ENCODE results near the gene IL12RB1. TPM values are rescaled to one million over a fixed set of nuclear protein-coding genes. Genes with fewer than 3 reads are reported as not detected.
A peak's percentile ranks its signal among the peaks of the same experiment; 100 is the strongest.

IL12RB1 gene
- total and polyA plus RNA-seq, 4 experiments from 2014 or later, result 35.0 to 55.1 (median 40.7) TPM

DNA sequence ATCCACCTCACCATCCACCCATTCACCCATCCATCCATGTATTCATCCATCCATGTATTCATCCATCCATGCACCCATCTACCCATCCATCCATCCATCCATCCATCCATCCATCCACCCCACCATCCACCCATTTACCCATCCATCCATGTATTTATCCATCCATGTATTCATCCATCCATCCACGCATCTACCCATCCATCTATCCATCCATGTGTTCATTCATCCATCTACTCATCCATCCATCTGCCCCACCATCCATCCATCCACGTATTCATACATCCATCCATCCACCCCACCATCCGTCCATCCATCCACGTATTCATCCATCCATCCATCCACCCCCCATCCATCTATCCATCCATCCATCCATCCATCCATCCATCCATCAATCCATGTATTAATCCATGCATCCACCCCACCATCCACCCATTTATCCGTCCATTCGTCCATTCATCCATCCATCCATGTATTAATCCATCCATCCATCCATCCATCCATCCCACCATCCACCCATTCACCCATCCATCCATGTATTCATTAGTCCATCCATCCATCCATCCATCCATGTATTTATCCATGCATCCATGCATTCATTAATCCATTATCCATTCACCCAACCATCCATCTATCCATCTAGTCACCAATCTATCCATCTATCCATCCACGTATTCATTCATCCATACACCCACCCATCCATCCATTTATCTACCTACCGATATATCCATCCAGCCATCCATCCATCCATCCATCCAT is 2.6 kb downstream of the IL12RB1 start:
- Mint-ChIP-seq H3K4me1 (peaks cover 33 to 62% (median 49%) of the 10 kb centered on the region in 4 donors), H3K27me3 (no peaks in the 10 kb centered on the region), H3K27ac (peak overlapping the region; percentile 52 to 85 (median 62)), H3K36me3 (peaks cover 37 to 39% of the 10 kb centered on the region in 2 donors), H3K4me3 (peak overlapping the region; percentile 24 to 80 (median 60)), H3K9me3 (peaks cover 0 to 3% (median 0%) of the 10 kb centered on the region in 8 donors)
- DNase-seq, result no peak
- ChIA-PET POLR2A (ENCODE audit: partially characterized antibody) (no interaction called here), CTCF (ENCODE audit: partially characterized antibody) (no interaction called here)
- Histone ChIP-seq H3K4me1 (ENCODE audit: insufficient read depth, low read length) (peaks cover 52% of the 10 kb centered on the region), H3K27ac (ENCODE audit: low read depth, low read length) (no peak overlapping the region), H3K4me3 (ENCODE audit: low read length in 2 of 2) (no peak overlapping the region), H3K9me3 (ENCODE audit: control insufficient read depth in 1 of 2, low read length in 2 of 2) (no peaks in the 10 kb centered on the region), H3K27me3 (ENCODE audit: insufficient read depth, low read length) (no peaks in the 10 kb centered on the region), H3K36me3 (ENCODE audit: insufficient read depth, low read length) (peaks cover 27% of the 10 kb centered on the region)
- intact Hi-C loops (cut with micrococcal nuclease), result no loop called here

DNA sequence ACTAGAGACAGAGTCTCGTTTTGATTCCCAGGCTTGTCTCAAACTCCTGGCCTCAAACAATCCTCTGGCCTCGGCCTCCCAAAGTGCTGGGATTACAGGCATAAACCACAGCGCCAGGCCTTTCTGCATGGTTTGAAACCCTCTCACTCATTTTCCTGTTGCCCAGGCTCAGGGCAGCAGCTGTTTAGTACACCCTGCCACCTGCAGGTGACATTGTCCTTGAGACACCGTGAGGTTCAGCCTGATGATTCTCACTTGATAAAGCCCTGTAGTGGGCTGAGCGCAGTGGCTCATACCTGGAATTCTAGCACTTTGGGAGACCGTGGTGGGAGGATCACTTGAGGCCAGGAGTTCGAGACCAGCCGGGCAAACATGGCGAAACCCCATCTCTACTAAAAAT is 12.5 kb downstream of the IL12RB1 start:
- Mint-ChIP-seq H3K36me3 (peaks cover 36 to 43% of the 10 kb centered on the region in 2 donors), H3K4me3 (no peak overlapping the region), H3K4me1 (peaks cover 7 to 18% (median 12%) of the 10 kb centered on the region in 4 donors), H3K9me3 (no peaks in the 10 kb centered on the region), H3K27me3 (no peaks in the 10 kb centered on the region), H3K27ac (peak overlapping the region in 3 of 7 donors; percentile 21 to 53 (median 51))
- no peak overlapping the region for H3K27ac ChIP-seq (ENCODE audit: low read depth, low read length)
- no peak overlapping the region for H3K4me3 ChIP-seq (ENCODE audit: low read length in 2 of 2)
- H3K4me1 ChIP-seq (ENCODE audit: insufficient read depth, low read length), result peaks cover 11% of the 10 kb centered on the region
- POLR2A ChIA-PET (ENCODE audit: partially characterized antibody), result interaction anchor here (1.0 kb wide), 1 partner anchor 35 kb away, joined by 3 read pairs; no protein-coding TSS in a partner anchor
- DNase-seq, result no peak
- no peaks in the 10 kb centered on the region for H3K27me3 ChIP-seq (ENCODE audit: insufficient read depth, low read length)
- CTCF ChIA-PET (ENCODE audit: partially characterized antibody), result no interaction called here
- no peaks in the 10 kb centered on the region for H3K9me3 ChIP-seq (ENCODE audit: control insufficient read depth in 1 of 2, low read length in 2 of 2)
- intact Hi-C loops (cut with micrococcal nuclease), result no loop called here
- H3K36me3 ChIP-seq (ENCODE audit: insufficient read depth, low read length), result peaks cover 44% of the 10 kb centered on the region

DNA sequence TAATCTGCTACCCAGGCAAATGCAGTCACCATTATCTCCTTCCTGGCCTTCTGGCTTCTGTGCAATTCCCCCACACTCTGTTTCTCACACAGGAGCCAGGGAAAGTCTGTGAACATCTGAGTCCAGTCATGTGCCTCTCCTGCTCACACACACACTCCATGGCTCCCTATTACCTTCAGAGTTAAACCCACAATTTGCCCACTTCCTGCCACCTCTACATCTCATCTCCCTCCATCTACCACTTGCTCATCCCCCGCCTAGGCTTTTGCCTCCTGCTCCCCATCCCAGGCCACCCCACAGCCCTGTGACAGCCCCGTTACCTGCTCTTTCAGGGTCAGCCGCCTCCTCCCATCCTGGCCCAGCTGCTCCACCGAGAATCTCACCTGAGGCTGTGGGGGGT is 13.5 kb downstream of the IL12RB1 start:
- peak overlapping the region in 3 of 8 donors; percentile 5 to 72 (median 41) for H3K4me3 Mint-ChIP-seq
- H3K9me3 ChIP-seq (ENCODE audit: control insufficient read depth in 1 of 2, low read length in 2 of 2), result no peaks in the 10 kb centered on the region
- no peak overlapping the region for H3K27ac ChIP-seq (ENCODE audit: low read depth, low read length)
- ChIA-PET CTCF (ENCODE audit: partially characterized antibody) (no interaction called here), POLR2A (ENCODE audit: partially characterized antibody) (no interaction called here)
- no peaks in the 10 kb centered on the region for H3K9me3 Mint-ChIP-seq
- no peaks in the 10 kb centered on the region for H3K27me3 Mint-ChIP-seq
- intact Hi-C loops (cut with micrococcal nuclease), result no loop called here
- peaks cover 7 to 18% (median 12%) of the 10 kb centered on the region in 4 donors for H3K4me1 Mint-ChIP-seq
- H3K36me3 ChIP-seq (ENCODE audit: insufficient read depth, low read length), result peaks cover 47% of the 10 kb centered on the region
- no peaks in the 10 kb centered on the region for H3K27me3 ChIP-seq (ENCODE audit: insufficient read depth, low read length)
- H3K27ac Mint-ChIP-seq, result peak overlapping the region in 6 of 7 donors; percentile 49 to 88 (median 80)
- H3K4me3 ChIP-seq (ENCODE audit: low read length in 2 of 2), result no peak overlapping the region
- peaks cover 33 to 45% of the 10 kb centered on the region in 2 donors for H3K36me3 Mint-ChIP-seq
- H3K4me1 ChIP-seq (ENCODE audit: insufficient read depth, low read length), result peaks cover 11% of the 10 kb centered on the region
- no peak for DNase-seq

DNA sequence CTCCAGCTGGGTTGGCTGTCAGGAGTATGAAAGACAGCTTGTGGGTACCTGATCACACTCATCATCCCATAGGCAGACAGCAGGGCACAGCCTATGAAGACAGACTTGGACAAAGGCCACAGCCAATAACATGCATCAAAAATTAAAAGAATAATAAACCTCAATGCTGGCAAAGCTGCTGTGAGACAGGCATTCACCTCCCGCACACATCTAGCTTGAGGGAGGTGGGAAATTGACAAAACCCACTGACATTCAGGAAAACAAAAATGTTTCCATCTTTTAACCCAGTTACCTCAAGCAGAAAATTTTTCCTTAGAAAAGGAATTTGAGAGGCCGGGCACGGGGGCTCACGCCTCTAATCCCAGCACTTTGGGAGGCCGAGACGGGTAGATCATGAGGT is 14.4 kb downstream of the IL12RB1 start:
- CTCF ChIA-PET (ENCODE audit: partially characterized antibody), result interaction anchor here (0.6 to 1.3 kb wide), 3 partner anchors 11 to 213 kb away, joined by 3 to 5 read pairs (median 3); no protein-coding TSS in a partner anchor
- H3K9me3 ChIP-seq (ENCODE audit: control insufficient read depth in 1 of 2, low read length in 2 of 2), result no peaks in the 10 kb centered on the region
- no peak overlapping the region for H3K27ac ChIP-seq (ENCODE audit: low read depth, low read length)
- Mint-ChIP-seq H3K4me3 (no peak overlapping the region), H3K4me1 (peaks cover 7 to 18% (median 12%) of the 10 kb centered on the region in 4 donors), H3K9me3 (no peaks in the 10 kb centered on the region), H3K27ac (peak overlapping the region in 1 of 7 donors; percentile 48), H3K36me3 (peaks cover 30 to 40% of the 10 kb centered on the region in 2 donors), H3K27me3 (no peaks in the 10 kb centered on the region)
- POLR2A ChIA-PET (ENCODE audit: partially characterized antibody), result interaction anchor here (0.6 to 1.4 kb wide), 2 partner anchors 27 to 134 kb away, joined by 3 read pairs; no protein-coding TSS in a partner anchor
- DNase-seq, result no peak
- H3K4me1 ChIP-seq (ENCODE audit: insufficient read depth, low read length), result peaks cover 11% of the 10 kb centered on the region
- intact Hi-C loops (cut with micrococcal nuclease), result no loop called here
- no peak overlapping the region for H3K4me3 ChIP-seq (ENCODE audit: low read length in 2 of 2)
- no peaks in the 10 kb centered on the region for H3K27me3 ChIP-seq (ENCODE audit: insufficient read depth, low read length)
- H3K36me3 ChIP-seq (ENCODE audit: insufficient read depth, low read length), result peaks cover 47% of the 10 kb centered on the region

DNA sequence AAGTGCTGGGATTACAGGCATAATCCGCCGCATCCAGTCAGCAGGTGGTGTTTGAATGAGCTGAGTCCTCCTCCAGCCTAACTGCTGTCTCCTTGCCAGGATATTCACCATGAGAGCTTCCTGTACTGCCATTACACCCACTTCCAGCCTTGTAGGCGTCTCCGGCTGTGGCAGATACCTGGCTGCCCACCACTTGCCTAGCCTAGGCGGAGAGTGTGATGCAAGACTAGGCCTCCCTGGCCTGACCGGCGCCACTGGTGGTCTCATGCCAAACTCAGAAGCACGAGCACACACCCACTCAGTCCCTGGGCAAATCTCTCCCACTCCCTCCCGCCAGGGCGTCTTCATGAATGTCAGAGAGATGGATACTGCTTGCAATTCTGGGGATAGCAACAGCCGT is 16.6 kb downstream of the IL12RB1 start:
- Histone ChIP-seq H3K9me3 (ENCODE audit: control insufficient read depth in 1 of 2, low read length in 2 of 2) (no peaks in the 10 kb centered on the region), H3K4me3 (ENCODE audit: low read length in 2 of 2) (no peak overlapping the region), H3K27ac (ENCODE audit: low read depth, low read length) (no peak overlapping the region), H3K4me1 (ENCODE audit: insufficient read depth, low read length) (peaks cover 11% of the 10 kb centered on the region), H3K27me3 (ENCODE audit: insufficient read depth, low read length) (no peaks in the 10 kb centered on the region), H3K36me3 (ENCODE audit: insufficient read depth, low read length) (peaks cover 38% of the 10 kb centered on the region)
- H3K36me3 Mint-ChIP-seq, result peaks cover 23 to 39% of the 10 kb centered on the region in 2 donors
- intact Hi-C loops (cut with micrococcal nuclease), result no loop called here
- H3K27ac Mint-ChIP-seq, result peak overlapping the region in 2 of 7 donors; percentile 42 to 60
- H3K4me3 Mint-ChIP-seq, result no peak overlapping the region
- no peaks in the 10 kb centered on the region for H3K27me3 Mint-ChIP-seq
- no peaks in the 10 kb centered on the region for H3K9me3 Mint-ChIP-seq
- ChIA-PET CTCF (ENCODE audit: partially characterized antibody) (interaction anchor here (1.3 kb wide), 1 partner anchor 19 kb away, joined by 4 read pairs; no protein-coding TSS in a partner anchor), POLR2A (ENCODE audit: partially characterized antibody) (no interaction called here)
- H3K4me1 Mint-ChIP-seq, result peaks cover 7 to 14% (median 12%) of the 10 kb centered on the region in 4 donors
- no peak for DNase-seq

DNA sequence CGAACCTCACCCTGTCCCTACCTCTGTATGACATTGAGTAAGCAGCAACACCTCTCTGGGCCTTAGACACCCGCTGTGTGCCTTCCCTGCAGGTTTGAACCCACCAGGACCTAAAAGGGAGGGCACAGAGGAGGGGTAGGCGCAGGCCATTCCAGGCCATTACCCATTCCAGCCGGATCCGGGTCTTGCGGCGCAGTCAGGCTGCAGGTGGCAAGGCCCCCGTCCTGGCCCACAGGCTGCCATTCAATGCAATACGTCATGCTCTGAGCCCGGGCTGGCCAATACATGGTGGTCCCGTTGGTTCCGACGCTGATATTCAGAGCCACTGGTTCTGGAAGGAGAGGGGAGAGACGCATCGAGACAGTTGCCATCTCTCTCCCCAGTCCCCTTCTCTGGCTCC is 17.4 kb downstream of the IL12RB1 start:
- H3K9me3 ChIP-seq (ENCODE audit: control insufficient read depth in 1 of 2, low read length in 2 of 2), result no peaks in the 10 kb centered on the region
- CTCF ChIA-PET (ENCODE audit: partially characterized antibody), result no interaction called here
- H3K36me3 Mint-ChIP-seq, result peaks cover 28 to 45% of the 10 kb centered on the region in 2 donors

DNA sequence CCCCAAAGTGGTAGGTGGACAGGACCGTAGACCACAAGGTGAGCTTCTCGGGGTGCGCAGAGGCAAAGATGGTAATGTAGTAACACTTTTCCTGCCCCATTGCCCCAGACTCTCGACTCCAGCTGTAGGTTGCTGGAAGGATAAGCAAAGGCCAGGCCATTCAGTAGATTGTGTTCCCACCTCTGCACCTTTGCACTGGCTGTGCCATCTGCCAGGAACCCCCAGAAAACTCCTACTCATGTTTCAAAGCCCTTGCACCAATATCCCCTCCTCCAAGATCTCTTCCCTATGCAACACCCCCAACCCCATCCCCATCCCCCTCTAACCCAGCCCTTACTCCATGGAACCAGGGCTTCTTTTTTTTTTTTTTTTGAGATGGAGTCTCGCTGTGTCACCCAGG is 18.3 kb downstream of the IL12RB1 start:
- ChIA-PET POLR2A (ENCODE audit: partially characterized antibody) (no interaction called here), CTCF (ENCODE audit: partially characterized antibody) (no interaction called here)
- H3K36me3 ChIP-seq (ENCODE audit: insufficient read depth, low read length), result peaks cover 43% of the 10 kb centered on the region
- intact Hi-C loops (cut with micrococcal nuclease), result loop anchor here (10.0 kb wide), 1 partner anchor 46 kb away; no protein-coding TSS in a partner anchor
- no peaks in the 10 kb centered on the region for H3K27me3 Mint-ChIP-seq
- peaks cover 6% of the 10 kb centered on the region for H3K4me1 ChIP-seq (ENCODE audit: insufficient read depth, low read length)
- no peak overlapping the region for H3K27ac ChIP-seq (ENCODE audit: low read depth, low read length)
- H3K27me3 ChIP-seq (ENCODE audit: insufficient read depth, low read length), result no peaks in the 10 kb centered on the region
- H3K4me3 Mint-ChIP-seq, result no peak overlapping the region
- H3K4me3 ChIP-seq (ENCODE audit: low read length in 2 of 2), result no peak overlapping the region
- H3K36me3 Mint-ChIP-seq, result peaks cover 24 to 41% of the 10 kb centered on the region in 2 donors
- no peaks in the 10 kb centered on the region for H3K9me3 ChIP-seq (ENCODE audit: control insufficient read depth in 1 of 2, low read length in 2 of 2)
- H3K9me3 Mint-ChIP-seq, result no peaks in the 10 kb centered on the region
- H3K27ac Mint-ChIP-seq, result peak overlapping the region in 2 of 7 donors; percentile 48 to 76
- DNase-seq, result no peak
- peaks cover 4 to 6% (median 5%) of the 10 kb centered on the region in 4 donors for H3K4me1 Mint-ChIP-seq

More for the DNA sequence above, 17.4 kb downstream of the IL12RB1 start:
- Mint-ChIP-seq H3K27me3 (no peaks in the 10 kb centered on the region), H3K9me3 (no peaks in the 10 kb centered on the region), H3K27ac (no peak overlapping the region), H3K4me3 (no peak overlapping the region), H3K4me1 (peaks cover 8 to 14% (median 12%) of the 10 kb centered on the region in 4 donors)
- POLR2A ChIA-PET (ENCODE audit: partially characterized antibody), result no interaction called here
- H3K36me3 ChIP-seq (ENCODE audit: insufficient read depth, low read length), result peaks cover 45% of the 10 kb centered on the region
- peaks cover 11% of the 10 kb centered on the region for H3K4me1 ChIP-seq (ENCODE audit: insufficient read depth, low read length)
- H3K27ac ChIP-seq (ENCODE audit: low read depth, low read length), result no peak overlapping the region
- no peak for DNase-seq
- H3K27me3 ChIP-seq (ENCODE audit: insufficient read depth, low read length), result no peaks in the 10 kb centered on the region
- no peak overlapping the region for H3K4me3 ChIP-seq (ENCODE audit: low read length in 2 of 2)
- intact Hi-C loops (cut with micrococcal nuclease), result loop anchor here (10.0 kb wide), 1 partner anchor 45 kb away; no protein-coding TSS in a partner anchor
